Endodermal cell (in vitro differentiated cells): ENCODE data around the gene TRAPPC3. TPM values are rescaled to one million over a fixed set of nuclear protein-coding genes. Genes with fewer than 3 reads are reported as not detected.
"Not testable (repeated sequence)": the region's sequence is repeated elsewhere in the genome, so short reads cannot be mapped to it uniquely, and the experiment has no call there.

ENCODE experiments used
- DNase-seq: peaks from one replicate; pipeline ENCODE4 v3.0.0-alpha.2; 2017
- H3K27ac ChIP-seq: 2 replicates; pipeline ENCODE4 v1.5.1; 2013; ENCODE audit warnings: mild to moderate bottlenecking, low read depth, low read length, moderate library complexity
- H3K27me3 ChIP-seq: 2 replicates; pipeline ENCODE4 v1.6.1; 2013; ENCODE audit warnings: mild to moderate bottlenecking, low read length, moderate library complexity; ENCODE audit not compliant: insufficient read depth, control insufficient read depth, poor library complexity, severe bottlenecking
- H3K36me3 ChIP-seq: 2 replicates; pipeline ENCODE4 v1.7.0; 2013; ENCODE audit warnings: mild to moderate bottlenecking, low read length, moderate library complexity; ENCODE audit not compliant: control insufficient read depth, insufficient read depth
- H3K4me1 ChIP-seq: one replicate; pipeline ENCODE4 v1.7.0; 2013; ENCODE audit warnings: low read length; ENCODE audit not compliant: control insufficient read depth, insufficient read depth
- H3K4me3 ChIP-seq: 2 replicates; pipeline ENCODE4 v1.5.1; 2013; ENCODE audit warnings: mild to moderate bottlenecking, low read length, moderate library complexity
- H3K9ac ChIP-seq: 2 replicates; pipeline ENCODE4 v1.6.1; 2013; ENCODE audit warnings: mild to moderate bottlenecking, low read length, moderate library complexity; ENCODE audit not compliant: poor library complexity, severe bottlenecking; ENCODE audit errors: extremely low read depth
- H3K9me3 ChIP-seq: 2 replicates; pipeline ENCODE4 v1.6.1; 2013; ENCODE audit warnings: mild to moderate bottlenecking, low read length, moderate library complexity; ENCODE audit not compliant: control insufficient read depth
- H3K27ac Mint-ChIP-seq: 2 replicates; pipeline ENCODE4 v1.8.0; 2020; ENCODE audit warnings: mixed read lengths
- H3K27me3 Mint-ChIP-seq: 2 replicates; pipeline ENCODE4 v1.8.0; 2021; ENCODE audit warnings: mild to moderate bottlenecking, mixed read lengths; ENCODE audit not compliant: insufficient read depth
- H3K36me3 Mint-ChIP-seq: 2 replicates; pipeline ENCODE4 v1.8.0; 2020; ENCODE audit warnings: low read depth, mixed read lengths
- H3K4me1 Mint-ChIP-seq: 2 replicates; pipeline ENCODE4 v1.8.0; 2020; ENCODE audit warnings: mixed read lengths
- H3K4me3 Mint-ChIP-seq: 2 replicates; pipeline ENCODE4 v1.8.0; 2020; ENCODE audit warnings: mild to moderate bottlenecking, moderate library complexity, mixed read lengths
- H3K9me3 Mint-ChIP-seq: 2 replicates; pipeline ENCODE4 v1.8.0; 2020; ENCODE audit warnings: mild to moderate bottlenecking, mixed read lengths
- WGBS, 2 experiments: methylation state at CpG; one replicate each; pipeline versions ENCODE4 v1.1.5 to v1.1.7; 2013; ENCODE audit warnings: missing lambda C conversion rate in 2 of 2, mixed read lengths in 1 of 2; ENCODE audit not compliant: insufficient coverage in 1 of 2, insufficient read length in 1 of 2; 5-methylcytosine and 5-hydroxymethylcytosine counted together
- total RNA-seq, 2 donors: library from RNA; stranded (reverse); fragmentation: NEBNext Ultra II Directional in 1 of 2; extraction: Animal tissue kit (Norgen Biotek cat#: 25700) in 1 of 2; gene quantifications; 2 replicates in 1 of 2; 3 replicates in 1 of 2; pipeline ENCODE4 v1.2.1, GENCODE V29; 2021
- TF ChIP-seq, protein P1 (sequence below): fragments of 200-600 bp; sonication (generic); conservative IDR thresholded peaks from 2 replicates; pipeline ENCODE4 v1.5.0; 2021; ENCODE audit warnings: antibody characterized with exemption, mild to moderate bottlenecking

The TRAPPC3 gene
- total RNA-seq, 2 donors from 2014 or later, result 61.5 to 79.9 TPM

DNA sequence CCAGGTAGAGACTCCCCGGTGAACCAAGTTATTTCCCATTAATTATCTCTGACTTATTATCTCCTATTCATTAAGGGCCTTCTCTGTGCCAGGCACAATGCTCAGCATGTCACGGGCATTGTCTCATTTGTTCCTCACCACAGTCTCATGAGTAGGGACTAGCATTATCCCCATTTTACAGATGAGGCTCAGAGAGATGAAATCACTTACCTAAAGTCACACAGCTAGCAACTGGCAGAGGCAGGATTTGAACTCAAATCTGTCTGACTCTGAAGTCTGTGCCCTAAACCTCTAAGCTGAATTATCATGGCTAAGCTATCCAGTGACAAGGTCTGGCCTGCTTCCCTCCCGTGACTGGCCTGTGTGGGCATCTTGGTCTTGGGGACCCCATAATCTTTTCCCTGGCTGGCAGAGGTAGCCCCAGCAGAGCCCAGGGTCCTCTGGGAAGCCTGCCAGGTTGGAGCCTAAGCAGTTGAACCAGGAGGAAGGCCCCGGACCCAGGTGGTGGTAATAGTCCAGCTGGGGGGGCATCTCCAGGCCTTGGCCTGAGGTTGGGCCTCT lies 11.2 kb upstream of the TRAPPC3 start:
- TF ChIP-seq, protein P1, sequence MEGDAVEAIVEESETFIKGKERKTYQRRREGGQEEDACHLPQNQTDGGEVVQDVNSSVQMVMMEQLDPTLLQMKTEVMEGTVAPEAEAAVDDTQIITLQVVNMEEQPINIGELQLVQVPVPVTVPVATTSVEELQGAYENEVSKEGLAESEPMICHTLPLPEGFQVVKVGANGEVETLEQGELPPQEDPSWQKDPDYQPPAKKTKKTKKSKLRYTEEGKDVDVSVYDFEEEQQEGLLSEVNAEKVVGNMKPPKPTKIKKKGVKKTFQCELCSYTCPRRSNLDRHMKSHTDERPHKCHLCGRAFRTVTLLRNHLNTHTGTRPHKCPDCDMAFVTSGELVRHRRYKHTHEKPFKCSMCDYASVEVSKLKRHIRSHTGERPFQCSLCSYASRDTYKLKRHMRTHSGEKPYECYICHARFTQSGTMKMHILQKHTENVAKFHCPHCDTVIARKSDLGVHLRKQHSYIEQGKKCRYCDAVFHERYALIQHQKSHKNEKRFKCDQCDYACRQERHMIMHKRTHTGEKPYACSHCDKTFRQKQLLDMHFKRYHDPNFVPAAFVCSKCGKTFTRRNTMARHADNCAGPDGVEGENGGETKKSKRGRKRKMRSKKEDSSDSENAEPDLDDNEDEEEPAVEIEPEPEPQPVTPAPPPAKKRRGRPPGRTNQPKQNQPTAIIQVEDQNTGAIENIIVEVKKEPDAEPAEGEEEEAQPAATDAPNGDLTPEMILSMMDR, result no peak
- no peaks in the 10 kb centered on the region for H3K27me3 ChIP-seq
- H3K4me1 ChIP-seq, result peaks cover 32% of the 10 kb centered on the region
- no peak for DNase-seq
- Mint-ChIP-seq H3K36me3 (peaks cover 27% of the 10 kb centered on the region), H3K27ac (peak overlapping the region; percentile 87), H3K4me3 (peak overlapping the region; percentile 51), H3K27me3 (no peaks in the 10 kb centered on the region), H3K9me3 (no peaks in the 10 kb centered on the region), H3K4me1 (peaks cover 56% of the 10 kb centered on the region)
- WGBS, 2 experiments, result 93 to 95% methylated on average over 3 to 4 of the region's 4 CpGs
- peak overlapping the region; percentile 76 for H3K4me3 ChIP-seq
- H3K9ac ChIP-seq, result no peak overlapping the region
- H3K9me3 ChIP-seq, result no peaks in the 10 kb centered on the region
- peaks cover 45% of the 10 kb centered on the region for H3K36me3 ChIP-seq
- peak overlapping the region; percentile 76 for H3K27ac ChIP-seq

DNA sequence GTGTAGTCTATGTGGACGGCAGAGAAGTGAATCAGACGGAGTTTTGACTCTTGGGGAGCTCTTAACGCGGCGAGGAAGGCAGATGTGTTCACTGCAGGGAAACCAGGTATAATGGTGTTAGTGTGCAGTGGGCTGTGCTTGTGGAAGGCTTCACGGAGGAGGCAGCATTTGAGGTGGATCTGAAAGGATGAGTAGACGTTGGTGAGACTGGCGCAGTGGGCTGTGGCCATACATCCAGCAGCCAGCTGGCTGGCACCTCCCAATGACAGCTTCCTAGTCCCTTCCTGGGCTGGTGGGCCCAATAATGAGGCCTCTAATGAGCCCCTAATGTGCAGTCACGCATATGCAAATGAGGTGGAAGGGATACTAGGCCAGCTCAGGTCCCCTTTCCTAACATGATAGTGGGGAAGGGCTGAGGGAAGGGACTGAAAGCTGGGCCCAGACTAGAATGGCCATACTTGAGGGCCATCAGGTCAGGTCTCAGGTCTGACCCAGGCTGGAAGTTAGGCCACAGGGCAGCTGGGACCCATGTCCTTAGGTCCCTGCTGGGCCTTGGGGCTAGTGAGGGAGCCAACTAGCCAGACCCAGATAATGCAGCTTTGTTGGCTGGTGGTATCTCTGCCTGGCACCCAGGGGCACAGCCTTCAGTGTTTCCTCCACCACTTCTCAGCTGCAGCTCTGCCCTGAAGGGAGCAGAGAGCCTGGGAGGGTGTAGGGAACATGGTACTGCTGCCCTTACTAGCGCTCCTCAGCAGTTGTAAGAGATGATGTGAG lies 10.5 kb upstream of the TRAPPC3 start:
- Mint-ChIP-seq H3K9me3 (no peaks in the 10 kb centered on the region), H3K27me3 (peaks cover under 1% of the 10 kb centered on the region), H3K36me3 (peaks cover 26% of the 10 kb centered on the region), H3K4me3 (no peak overlapping the region), H3K4me1 (peaks cover 60% of the 10 kb centered on the region), H3K27ac (peak overlapping the region; percentile 87)
- no peak for DNase-seq
- WGBS, 2 experiments, result 94 to 97% methylated on average over 10 of the region's 10 CpGs
- Histone ChIP-seq H3K9me3 (no peaks in the 10 kb centered on the region), H3K9ac (no peak overlapping the region), H3K36me3 (peaks cover 42% of the 10 kb centered on the region), H3K4me3 (no peak overlapping the region), H3K27ac (no peak overlapping the region), H3K27me3 (no peaks in the 10 kb centered on the region), H3K4me1 (peaks cover 32% of the 10 kb centered on the region)
- TF ChIP-seq, protein P1, result no peak

DNA sequence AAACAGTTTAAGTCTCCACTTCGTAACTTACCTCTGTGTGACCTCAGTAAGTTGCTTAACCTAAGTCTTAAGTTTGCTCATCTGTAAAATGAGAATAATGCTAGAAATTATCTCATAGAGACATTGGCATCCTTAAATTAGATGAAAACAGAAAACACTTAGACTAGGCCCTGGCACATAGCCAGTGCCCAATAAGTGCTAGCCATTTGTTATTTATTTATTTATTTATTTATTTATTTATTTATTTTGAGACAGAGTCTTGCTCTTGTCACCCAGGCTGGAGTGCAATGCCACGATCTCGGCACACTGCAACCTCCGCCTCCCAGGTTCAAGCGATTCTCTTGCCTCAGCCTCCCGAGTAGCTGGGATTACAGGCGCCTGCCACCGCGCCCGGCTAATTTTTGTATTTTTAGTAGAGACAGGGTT lies 9.6 kb upstream of the TRAPPC3 start:
- not testable (repeated sequence) for H3K27me3 ChIP-seq, H3K27ac Mint-ChIP-seq, H3K27ac ChIP-seq, H3K4me3 Mint-ChIP-seq, H3K27me3 Mint-ChIP-seq, DNase-seq, H3K9me3 ChIP-seq, H3K9me3 Mint-ChIP-seq, H3K9ac ChIP-seq
- H3K36me3 ChIP-seq, result peaks cover 32% of the 10 kb centered on the region
- Mint-ChIP-seq H3K36me3 (peaks cover 18% of the 10 kb centered on the region), H3K4me1 (peaks cover 63% of the 10 kb centered on the region)
- peak overlapping the region; percentile 93 for H3K4me3 ChIP-seq
- 95 to 100% methylated on average over 2 to 10 of the region's 10 CpGs for WGBS, 2 experiments
- H3K4me1 ChIP-seq, result peaks cover 32% of the 10 kb centered on the region
